Neural progenitor cell (in vitro differentiated cells): Measurements from ENCODE around the gene OCIAD2. TPM values are rescaled to one million over a fixed set of nuclear protein-coding genes. Genes with fewer than 3 reads are reported as not detected.
"Not testable (repeated sequence)": the region's sequence is repeated elsewhere in the genome, so short reads cannot be mapped to it uniquely, and the experiment has no call there.

Source experiments
- DNase-seq: peaks from one replicate; pipeline ENCODE4 v3.0.0-alpha.2; 2016; ENCODE audit warnings: low spot score
- H2AFZ ChIP-seq: fragments of 200-600 bp; sonication (generic); replicated peaks from 2 replicates; pipeline ENCODE4 v1.6.1; 2016; ENCODE audit warnings: antibody characterized with exemption
- H3F3A ChIP-seq: fragments of 200-600 bp; sonication (generic); 2 replicates; pipeline ENCODE4 v1.6.1; 2016; ENCODE audit warnings: antibody characterized with exemption, low read depth
- H3K27ac ChIP-seq: fragments of 200-600 bp; sonication (generic); 2 replicates; pipeline ENCODE4 v1.5.1; 2016; ENCODE audit warnings: mild to moderate bottlenecking
- H3K27me3 ChIP-seq: fragments of 200-600 bp; sonication (generic); 2 replicates; pipeline ENCODE4 v1.6.1; 2016; ENCODE audit warnings: mild to moderate bottlenecking, moderate library complexity
- H3K36me3 ChIP-seq: fragments of 200-600 bp; sonication (generic); 2 replicates; pipeline ENCODE4 v1.5.1; 2016
- H3K4me1 ChIP-seq: fragments of 200-600 bp; sonication (generic); 2 replicates; pipeline ENCODE4 v1.6.1; 2016; ENCODE audit warnings: mixed run types
- H3K4me2 ChIP-seq: fragments of 200-600 bp; sonication (generic); 2 replicates; pipeline ENCODE4 v1.6.1; 2016
- H3K4me3 ChIP-seq: fragments of 200-600 bp; sonication (generic); 2 replicates; pipeline ENCODE4 v1.5.1; 2016
- H3K79me2 ChIP-seq: fragments of 200-600 bp; sonication (generic); 2 replicates; pipeline ENCODE4 v1.6.1; 2016; ENCODE audit warnings: low read depth
- H3K9ac ChIP-seq: fragments of 200-600 bp; sonication (generic); 2 replicates; pipeline ENCODE4 v1.6.1; 2016
- H3K9me3 ChIP-seq: fragments of 200-600 bp; sonication (generic); 2 replicates; pipeline ENCODE4 v1.5.1; 2016; ENCODE audit warnings: low read depth
- H4K20me1 ChIP-seq: fragments of 200-600 bp; sonication (generic); 2 replicates; pipeline ENCODE4 v1.6.1; 2016; ENCODE audit warnings: low read depth
- H3K27ac Mint-ChIP-seq: 3 replicates; pipeline ENCODE4 v1.8.0; 2021; ENCODE audit warnings: mixed read lengths
- H3K27me3 Mint-ChIP-seq: 2 replicates; pipeline ENCODE4 v1.8.0; 2022; ENCODE audit warnings: low read depth, mild to moderate bottlenecking, inconsistent platforms, moderate library complexity, mixed read lengths; ENCODE audit not compliant: insufficient read depth
- H3K36me3 Mint-ChIP-seq: 3 replicates; pipeline ENCODE4 v1.8.0; 2021; ENCODE audit warnings: mixed read lengths
- H3K4me1 Mint-ChIP-seq: 3 replicates; pipeline ENCODE4 v1.8.0; 2021; ENCODE audit warnings: mixed read lengths
- H3K4me3 Mint-ChIP-seq: 3 replicates; pipeline ENCODE4 v1.8.0; 2021; ENCODE audit warnings: mild to moderate bottlenecking, moderate library complexity, mixed read lengths
- H3K9me3 Mint-ChIP-seq: 3 replicates; pipeline ENCODE4 v1.8.0; 2020; ENCODE audit warnings: mixed read lengths
- CTCF ChIP-seq: fragments of 200-600 bp; sonication (generic); IDR thresholded peaks from 2 replicates; pipeline ENCODE4 v1.5.1; 2017; ENCODE audit warnings: antibody characterized with exemption, mild to moderate bottlenecking
- EZH2 ChIP-seq: fragments of 200-600 bp; sonication (generic); IDR thresholded peaks from 2 replicates; pipeline ENCODE4 v1.6.1; 2017; ENCODE audit warnings: antibody characterized with exemption, mild to moderate bottlenecking, moderate library complexity
- EZH2phosphoT487 ChIP-seq: fragments of 200-600 bp; sonication (generic); IDR thresholded peaks from 2 replicates; pipeline ENCODE4 v1.6.1; 2017; ENCODE audit warnings: antibody characterized with exemption
- total RNA-seq: library from RNA; depleted of rRNA; stranded (reverse); fragments of >200 nt; gene quantifications from 2 replicates; pipeline ENCODE4 v1.2.3, GENCODE V29; 2015; ENCODE audit warnings: low replicate concordance

The OCIAD2 gene
- total RNA-seq, 1 donor from 2014 or later = 28.8 TPM

GRCh38 chr4:48930654-48931053, 24.1 kb upstream of the OCIAD2 start:
- Mint-ChIP-seq H3K36me3 (no peaks in the 10 kb centered on the region), H3K27ac (no peak overlapping the region), H3K4me3 (no peak overlapping the region), H3K4me1 (no peaks in the 10 kb centered on the region), H3K27me3 (no peaks in the 10 kb centered on the region), H3K9me3 (peaks cover 4% of the 10 kb centered on the region)
- no peaks in the 10 kb centered on the region for H3F3A ChIP-seq
- no peak overlapping the region for H3K27ac ChIP-seq
- H3K36me3 ChIP-seq = no peaks in the 10 kb centered on the region
- no peaks in the 10 kb centered on the region for H3K27me3 ChIP-seq
- DNase-seq = no peak
- H4K20me1 ChIP-seq = no peaks in the 10 kb centered on the region
- no peak overlapping the region for H3K4me3 ChIP-seq
- H3K9ac ChIP-seq = no peak overlapping the region
- no peak overlapping the region for H2AFZ ChIP-seq
- no peaks in the 10 kb centered on the region for H3K79me2 ChIP-seq
- no peak overlapping the region for H3K4me2 ChIP-seq
- no peaks in the 10 kb centered on the region for H3K9me3 ChIP-seq
- TF ChIP-seq EZH2 = no peak
- no peak for TF ChIP-seq EZH2phosphoT487
- H3K4me1 ChIP-seq = no peaks in the 10 kb centered on the region

- Mint-ChIP-seq H3K4me1 (no peaks in the 10 kb centered on the region), H3K4me3 (no peak overlapping the region)
These were observed 17.8 kb upstream of the OCIAD2 start for GRCh38 chr4:48924416-48924815.

GRCh38 chr4:48923065-48923464, 16.5 kb upstream of the OCIAD2 start:
- not testable (repeated sequence) for H3K27ac Mint-ChIP-seq, H3K9ac ChIP-seq, H2AFZ ChIP-seq, H3K79me2 ChIP-seq, H3K27ac ChIP-seq, H3K4me3 ChIP-seq, H3K4me1 Mint-ChIP-seq, H3K4me1 ChIP-seq, H3F3A ChIP-seq, H3K9me3 ChIP-seq, DNase-seq, H3K9me3 Mint-ChIP-seq, H3K27me3 ChIP-seq, H3K27me3 Mint-ChIP-seq, H3K4me3 Mint-ChIP-seq, H3K4me2 ChIP-seq, H3K36me3 Mint-ChIP-seq, H3K36me3 ChIP-seq, H4K20me1 ChIP-seq

More at GRCh38 chr4:48924416-48924815, 17.8 kb upstream of the OCIAD2 start:
- no peak for DNase-seq
- peaks cover under 1% of the 10 kb centered on the region for H3K27me3 Mint-ChIP-seq
- peaks cover 4% of the 10 kb centered on the region for H3K9me3 Mint-ChIP-seq
- Histone ChIP-seq H3K27ac (no peak overlapping the region), H3K4me1 (no peaks in the 10 kb centered on the region), H3F3A (no peaks in the 10 kb centered on the region), H3K79me2 (no peaks in the 10 kb centered on the region), H3K27me3 (no peaks in the 10 kb centered on the region), H2AFZ (no peak overlapping the region), H3K4me3 (no peak overlapping the region), H3K9me3 (no peaks in the 10 kb centered on the region), H3K9ac (no peak overlapping the region), H4K20me1 (no peaks in the 10 kb centered on the region), H3K36me3 (no peaks in the 10 kb centered on the region), H3K4me2 (no peak overlapping the region)
- no peak for TF ChIP-seq EZH2phosphoT487
- TF ChIP-seq EZH2 = no peak
- TF ChIP-seq CTCF = no peak
- H3K27ac Mint-ChIP-seq = no peak overlapping the region
- no peaks in the 10 kb centered on the region for H3K36me3 Mint-ChIP-seq

- no peak overlapping the region for H3K4me2 ChIP-seq
- H2AFZ ChIP-seq = no peak overlapping the region
- TF ChIP-seq CTCF (no peak), EZH2 (no peak), EZH2phosphoT487 (no peak)
These were observed 7.7 kb upstream of the OCIAD2 start for GRCh38 chr4:48914311-48914710.

More at GRCh38 chr4:48914311-48914710, 7.7 kb upstream of the OCIAD2 start:
- Histone ChIP-seq H4K20me1 (no peaks in the 10 kb centered on the region), H3K4me1 (no peaks in the 10 kb centered on the region), H3F3A (no peaks in the 10 kb centered on the region), H3K27ac (no peak overlapping the region), H3K36me3 (no peaks in the 10 kb centered on the region), H3K79me2 (no peaks in the 10 kb centered on the region), H3K9ac (no peak overlapping the region), H3K9me3 (no peaks in the 10 kb centered on the region), H3K27me3 (no peaks in the 10 kb centered on the region), H3K4me3 (no peak overlapping the region)
- no peak overlapping the region for H3K4me3 Mint-ChIP-seq
- H3K9me3 Mint-ChIP-seq = no peaks in the 10 kb centered on the region
- no peak overlapping the region for H3K27ac Mint-ChIP-seq
- H3K36me3 Mint-ChIP-seq = no peaks in the 10 kb centered on the region
- H3K27me3 Mint-ChIP-seq = peaks cover 4% of the 10 kb centered on the region
- H3K4me1 Mint-ChIP-seq = peaks cover 6% of the 10 kb centered on the region
- DNase-seq = no peak
